ENCODE data around the gene ATOX1.
"Not testable (repeated sequence)": the region's sequence is repeated elsewhere in the genome, so short reads cannot be mapped to it uniquely, and the experiment has no call there.

ATOX1 gene, protein sequence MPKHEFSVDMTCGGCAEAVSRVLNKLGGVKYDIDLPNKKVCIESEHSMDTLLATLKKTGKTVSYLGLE

DNA sequence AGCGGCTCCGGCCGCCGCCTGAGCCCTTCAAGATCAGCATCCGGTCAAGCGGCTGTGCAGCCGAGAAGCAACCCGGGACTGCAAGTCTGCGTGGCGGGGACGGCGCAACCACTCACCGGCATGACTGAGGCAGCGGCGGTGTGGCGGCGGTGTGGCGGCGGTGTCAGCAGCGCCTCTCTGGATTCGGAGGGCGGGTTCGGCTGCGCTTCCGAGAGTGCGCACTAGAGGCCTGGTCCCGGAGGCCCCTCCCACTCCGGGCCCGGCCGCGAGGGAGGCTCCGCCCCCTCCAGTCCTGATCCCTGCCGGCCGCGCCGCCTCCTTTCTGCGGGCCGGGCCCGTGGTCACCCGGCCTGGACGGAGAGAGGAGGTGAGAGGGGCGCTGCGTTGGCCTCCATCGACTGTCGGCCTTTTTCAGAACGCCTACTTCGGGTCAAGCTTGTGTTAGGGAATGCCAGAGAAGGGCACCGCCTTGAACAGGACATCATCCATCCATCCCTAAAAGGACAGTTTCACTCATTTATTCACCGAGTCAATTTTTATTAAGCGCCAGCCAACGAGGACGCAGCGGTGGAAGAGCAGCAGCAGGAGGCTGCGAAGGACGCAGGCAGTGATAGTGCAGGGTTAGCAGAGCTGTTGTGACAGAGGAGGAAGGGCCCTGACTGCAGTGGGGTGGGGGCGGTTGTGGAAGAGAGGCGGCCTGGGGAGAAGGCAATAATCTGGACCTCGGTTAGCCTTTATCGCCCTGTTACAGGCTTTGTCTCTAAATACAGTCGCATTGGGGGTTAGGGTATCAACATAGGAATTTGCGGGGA lies at the start of gene ATOX1:
TSS of gene ATOX1 (minus strand) at position 202 of the 812 bp plus-strand sequence. CDS start at position 122, 80 bp downstream.
- peak; percentile 79 for DNase-seq

DNA sequence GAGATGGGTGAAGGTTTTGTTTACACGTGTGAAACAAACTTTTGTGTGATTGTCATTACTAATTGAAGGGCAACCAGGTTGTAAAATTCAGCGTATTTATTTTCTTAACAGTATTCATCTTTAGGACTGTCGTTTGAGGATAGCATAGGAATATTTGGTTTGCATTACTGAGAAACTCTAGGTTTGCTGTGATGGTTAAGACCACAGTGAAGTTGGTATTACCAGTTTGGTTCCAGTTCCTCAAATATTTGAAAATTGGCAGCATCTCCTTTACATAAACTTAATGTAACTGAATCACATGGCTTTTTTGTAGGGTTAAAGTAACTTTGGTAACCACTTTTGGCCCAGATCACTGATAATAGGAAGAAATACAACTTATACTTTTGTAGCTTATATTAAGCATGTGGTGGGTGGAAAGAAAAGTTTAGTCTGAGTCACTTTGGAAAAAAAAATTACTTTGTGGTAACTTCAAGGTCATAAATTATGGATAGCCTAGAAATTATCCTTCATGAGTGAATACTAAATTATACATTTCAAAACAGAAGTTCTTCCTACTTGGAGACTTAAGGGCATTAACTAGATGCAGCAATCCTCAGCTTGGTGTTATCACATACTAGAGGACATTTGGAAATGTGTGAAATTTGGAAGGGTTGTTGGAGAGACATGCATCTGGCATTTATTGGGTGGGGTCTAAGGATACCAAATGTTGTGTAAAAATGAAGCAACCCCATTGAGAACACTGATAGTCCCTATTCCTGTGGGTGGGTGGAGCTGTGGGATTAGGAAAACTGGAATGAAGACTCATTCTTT lies 47.2 kb upstream of the ATOX1 start:
- no peak for DNase-seq

DNA sequence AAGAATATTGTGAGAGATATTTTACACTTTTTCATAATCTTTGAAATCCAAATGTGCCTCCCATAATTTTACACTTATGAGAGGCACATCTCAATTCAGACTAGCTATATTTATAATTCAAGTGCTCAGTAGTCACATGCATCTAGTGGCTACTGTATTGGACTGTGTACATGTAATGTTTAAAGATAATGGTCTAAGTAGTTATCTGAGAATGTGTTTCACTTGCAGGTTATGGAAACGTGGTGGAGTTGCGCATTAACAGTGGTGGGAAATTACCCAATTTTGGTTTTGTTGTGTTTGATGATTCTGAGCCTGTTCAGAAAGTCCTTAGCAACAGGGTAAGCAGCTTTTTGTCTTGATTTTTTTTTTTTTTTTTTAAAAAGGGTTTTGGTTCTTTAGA lies 42.1 kb upstream of the ATOX1 start:
- no peak for DNase-seq

DNA sequence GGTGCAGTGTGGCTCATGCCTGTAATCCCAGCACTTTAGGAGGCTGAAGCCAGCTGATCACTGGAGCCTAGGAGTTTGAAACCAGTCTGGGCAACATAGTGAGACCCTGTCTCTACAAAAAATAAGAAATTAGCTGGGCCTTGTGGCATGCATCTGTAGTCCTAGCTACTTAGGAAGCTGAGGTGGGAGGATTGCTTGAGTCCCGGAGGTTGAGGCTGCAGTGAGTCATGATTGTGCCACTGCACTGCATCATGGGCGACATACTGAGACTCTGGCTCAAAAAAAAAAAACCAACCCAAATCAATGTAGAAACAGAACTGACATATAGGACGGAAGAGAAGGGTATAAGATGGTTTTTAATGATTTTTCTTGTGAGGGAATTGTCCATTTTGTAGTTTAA lies 41.0 kb upstream of the ATOX1 start:
- DNase-seq, result no peak

- no peak for DNase-seq
These were observed 40.2 kb upstream of the ATOX1 start for GRCh38 chr5:151798674-151799073.

DNA sequence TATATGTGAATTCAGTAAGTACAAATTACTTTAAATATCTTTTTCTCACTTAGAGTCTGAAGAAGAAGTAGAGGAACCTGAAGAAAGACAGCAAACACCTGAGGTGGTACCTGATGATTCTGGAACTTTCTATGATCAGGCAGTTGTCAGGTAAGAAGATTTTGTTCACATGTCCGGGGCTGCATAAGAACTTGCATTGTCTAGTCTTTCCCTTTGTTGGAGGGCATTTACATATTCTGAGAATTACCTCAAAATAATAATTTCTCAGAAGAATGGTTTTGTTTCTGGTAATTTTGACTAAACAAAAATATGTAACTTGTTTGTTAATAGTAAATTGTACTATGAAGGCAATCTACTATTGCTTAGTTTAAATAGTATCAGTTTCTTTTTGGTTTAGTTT lies 37.0 kb upstream of the ATOX1 start:
- DNase-seq, result no peak

DNA sequence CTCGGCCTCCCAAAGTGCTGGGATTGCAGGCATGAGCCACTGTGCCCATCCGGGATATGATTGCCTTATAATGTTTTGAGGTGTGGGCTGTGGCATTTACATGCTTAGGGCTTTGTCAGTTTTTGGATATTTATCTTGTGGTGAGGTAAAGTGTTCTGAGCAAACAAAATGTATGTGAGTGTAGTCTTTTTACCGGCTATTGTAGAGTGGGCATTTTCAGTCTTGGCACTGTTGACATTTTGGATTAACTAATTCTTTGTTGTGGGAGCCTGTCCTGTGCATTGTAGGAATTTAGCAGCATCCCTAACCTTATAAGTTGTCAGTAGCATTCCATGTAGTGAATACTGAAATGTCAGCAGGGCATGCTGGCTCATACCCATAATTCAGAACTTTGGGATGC lies 34.9 kb upstream of the ATOX1 start:
- no peak for DNase-seq

- no peak for DNase-seq
These were observed 29.4 kb upstream of the ATOX1 start for GRCh38 chr5:151787817-151788216.

DNA sequence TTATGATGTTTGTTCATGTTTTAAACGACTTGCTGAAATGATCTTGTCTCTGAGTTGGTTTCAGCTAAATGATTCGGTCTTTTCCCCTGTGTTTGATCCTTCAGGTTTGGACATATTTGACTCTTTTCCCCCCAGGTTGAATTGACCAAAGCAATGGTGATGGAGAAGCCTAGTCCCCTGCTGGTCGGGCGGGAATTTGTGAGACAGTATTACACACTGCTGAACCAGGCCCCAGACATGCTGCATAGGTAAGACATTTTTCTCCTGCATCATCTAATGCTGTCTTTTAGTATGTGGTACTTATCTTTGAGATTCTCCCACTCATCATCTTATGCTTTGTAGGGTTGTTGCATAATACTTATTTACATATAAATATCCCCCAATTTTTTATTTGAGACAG lies 28.0 kb upstream of the ATOX1 start:
- DNase-seq, result no peak

GRCh38 chr5:151784141-151784540 lies 25.7 kb upstream of the ATOX1 start:
- DNase-seq, result no peak

DNA sequence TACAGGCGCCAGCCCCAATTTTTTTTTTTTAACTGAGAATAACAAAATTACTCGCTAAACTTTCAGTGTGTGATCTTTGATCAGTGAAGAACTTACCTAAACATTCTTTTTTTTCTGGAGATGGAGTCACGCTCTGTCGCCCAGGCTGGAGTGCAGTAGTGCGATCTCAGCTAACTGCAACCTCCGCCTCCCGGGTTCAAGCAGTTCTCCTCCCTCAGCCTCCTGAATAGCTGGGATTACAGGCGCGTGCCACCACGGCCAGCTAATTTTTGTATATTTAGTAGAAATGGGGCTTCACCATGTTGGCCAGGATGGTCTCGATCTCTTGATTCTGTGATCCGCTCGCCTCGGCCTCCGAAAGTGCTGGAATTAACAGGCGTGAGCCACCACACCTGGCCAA lies 25.2 kb upstream of the ATOX1 start:
- DNase-seq, result not testable (repeated sequence)

DNA sequence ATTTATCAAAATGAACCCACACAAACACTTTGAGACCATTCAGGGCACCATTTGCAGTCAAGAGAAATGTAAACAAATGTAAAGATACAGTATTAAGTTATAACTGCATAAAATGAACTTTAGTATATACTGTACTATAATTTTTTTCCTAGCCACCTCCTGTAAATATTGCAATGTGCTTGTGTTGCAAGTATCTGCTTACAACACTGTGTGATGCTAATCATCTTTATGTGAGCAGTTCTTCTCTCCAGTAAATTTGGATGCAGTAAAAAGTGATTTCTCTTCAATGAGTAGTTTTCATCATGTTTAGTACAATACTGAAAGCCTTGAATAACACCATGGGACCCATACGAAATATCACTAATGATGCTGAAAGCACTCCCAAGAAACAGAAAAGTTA lies 22.8 kb upstream of the ATOX1 start:
- DNase-seq, result no peak

GRCh38 chr5:151780348-151780747 lies 21.9 kb upstream of the ATOX1 start:
- no peak for DNase-seq

DNA sequence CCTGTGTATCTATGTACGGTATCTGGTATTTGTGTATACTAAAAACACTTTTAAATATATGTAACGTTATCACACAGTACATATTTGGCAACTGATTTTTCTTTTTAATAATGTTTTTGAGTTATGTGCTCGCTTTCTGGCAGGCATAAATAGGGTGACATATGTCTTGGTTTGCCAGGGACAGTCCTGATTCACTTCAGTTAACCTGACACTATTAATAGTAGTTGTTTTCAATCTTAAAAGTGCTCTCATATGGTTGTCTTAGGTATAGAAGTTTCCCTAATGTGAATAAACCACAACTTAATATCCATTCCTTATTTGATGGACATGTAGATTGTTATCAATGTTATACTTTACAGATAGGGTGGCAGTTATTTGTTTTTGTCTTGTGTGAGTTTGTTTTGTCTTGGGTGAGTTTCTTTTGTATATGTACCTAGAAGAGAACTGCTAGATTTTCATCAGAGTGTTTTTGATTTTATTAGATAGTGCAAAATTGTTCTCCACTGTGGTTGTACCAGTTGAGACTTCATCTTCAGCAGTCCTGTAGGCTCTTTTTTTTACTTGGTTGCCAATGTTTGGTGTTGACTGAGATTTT lies 21.2 kb upstream of the ATOX1 start:
- DNase-seq, result no peak

DNA sequence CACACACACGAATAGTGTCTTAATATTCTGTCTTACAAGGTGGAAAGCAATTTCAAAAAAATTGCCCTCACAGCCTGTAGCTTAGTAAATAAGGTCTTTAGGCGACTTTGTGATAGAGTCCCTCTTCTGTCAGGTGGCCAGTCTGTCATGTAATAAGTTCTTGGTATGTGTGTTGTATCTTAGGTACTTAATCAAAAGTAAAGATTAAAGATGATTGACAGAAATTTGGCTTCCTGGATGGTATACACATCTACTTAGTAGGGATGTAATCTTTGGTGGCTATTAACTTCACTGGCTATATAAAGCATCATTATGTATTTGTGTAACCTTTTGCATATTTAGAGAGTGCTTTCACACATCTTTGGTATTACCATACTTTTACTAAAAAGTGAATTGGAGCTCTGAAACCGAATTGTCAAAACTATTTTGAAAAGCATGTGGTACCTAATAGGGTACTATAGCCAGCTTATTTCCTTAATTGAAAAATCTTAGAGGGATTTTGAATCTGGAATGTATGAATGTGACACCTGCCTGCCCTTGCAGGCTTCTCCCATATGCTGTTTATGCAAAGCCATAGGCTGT lies 16.7 kb upstream of the ATOX1 start:
- no peak for DNase-seq

DNA sequence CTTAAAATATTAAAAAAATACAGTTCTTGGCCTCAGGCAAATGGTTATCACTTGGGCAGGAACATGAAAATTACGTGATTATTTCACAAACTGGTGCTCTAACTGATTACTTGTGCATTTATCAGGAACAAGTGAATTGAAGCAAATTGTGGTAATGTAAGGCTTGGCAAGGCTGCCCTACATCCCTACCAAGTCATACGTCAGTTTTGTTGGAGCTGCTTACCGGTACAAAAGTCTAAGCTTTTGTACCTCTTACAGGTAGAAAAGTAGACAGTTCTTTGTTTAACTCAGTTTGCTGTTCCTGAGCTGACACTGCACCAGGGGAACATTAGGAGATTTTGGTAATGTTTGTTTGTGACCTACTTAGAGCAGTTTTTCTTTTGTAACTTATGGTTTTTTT lies 15.5 kb upstream of the ATOX1 start:
- DNase-seq, result no peak

- no peak for DNase-seq
These were observed 14.6 kb upstream of the ATOX1 start for GRCh38 chr5:151772846-151773561.

GRCh38 chr5:151772029-151772845 lies 13.8 kb upstream of the ATOX1 start:
- peak; percentile 12 for DNase-seq

- peak; percentile 100 for DNase-seq
These were observed 13.0 kb upstream of the ATOX1 start, which contains the start of gene G3BP1 for GRCh38 chr5:151771259-151772028. TSS of gene G3BP1 (plus strand) at chr5:151771954. CDS start at chr5:151786621, 14,667 bp downstream.

DNA sequence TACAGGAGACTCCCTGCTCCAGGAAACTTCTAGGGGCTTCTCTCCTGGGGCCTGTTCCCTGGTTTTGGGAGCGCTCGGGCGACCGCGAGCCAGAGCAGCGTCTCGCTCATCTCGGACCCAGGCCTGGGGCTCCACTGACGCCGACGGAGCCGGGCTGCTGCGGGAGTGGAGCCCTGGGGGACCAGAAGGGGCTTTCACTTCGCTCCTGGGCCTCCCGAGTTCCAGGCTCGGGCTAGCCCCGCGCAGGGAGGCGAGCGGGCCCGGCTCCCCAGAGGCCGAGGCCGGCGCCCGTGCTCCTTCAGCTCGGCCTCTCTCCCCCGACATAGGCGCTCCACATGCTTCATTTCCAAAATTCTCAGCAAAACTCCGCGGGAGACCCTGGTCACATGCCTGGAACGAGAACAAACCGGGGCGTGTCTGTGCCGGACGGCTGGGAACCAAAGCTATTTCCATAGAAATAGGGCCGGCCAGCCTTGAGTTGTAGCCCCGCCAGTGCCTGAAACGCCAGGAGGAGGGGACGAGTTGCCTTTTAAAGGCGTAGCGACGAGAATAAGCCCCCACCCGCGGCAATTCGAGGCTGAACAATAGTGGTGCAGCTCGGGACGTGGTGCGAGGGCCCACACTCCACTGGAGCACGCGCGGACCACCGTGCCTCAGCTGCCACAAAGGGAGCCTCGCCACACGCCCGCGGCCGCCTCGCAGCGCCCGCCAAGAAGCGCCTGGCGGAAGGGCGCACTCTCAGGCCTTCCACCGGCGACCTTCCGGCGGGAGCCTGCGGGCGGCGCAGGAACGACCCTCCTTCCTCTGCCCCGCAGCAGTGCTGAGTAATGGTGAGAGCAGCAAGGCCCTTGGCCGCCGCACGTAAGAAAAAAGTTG lies 12.2 kb upstream of the ATOX1 start:
- DNase-seq, result peak; percentile 60

Data from NCI-H2029 (cell line).